ENCODE data around the gene CELF6.
A peak's percentile ranks its signal among the peaks of the same experiment; 100 is the strongest.

The CELF6 gene

DNA sequence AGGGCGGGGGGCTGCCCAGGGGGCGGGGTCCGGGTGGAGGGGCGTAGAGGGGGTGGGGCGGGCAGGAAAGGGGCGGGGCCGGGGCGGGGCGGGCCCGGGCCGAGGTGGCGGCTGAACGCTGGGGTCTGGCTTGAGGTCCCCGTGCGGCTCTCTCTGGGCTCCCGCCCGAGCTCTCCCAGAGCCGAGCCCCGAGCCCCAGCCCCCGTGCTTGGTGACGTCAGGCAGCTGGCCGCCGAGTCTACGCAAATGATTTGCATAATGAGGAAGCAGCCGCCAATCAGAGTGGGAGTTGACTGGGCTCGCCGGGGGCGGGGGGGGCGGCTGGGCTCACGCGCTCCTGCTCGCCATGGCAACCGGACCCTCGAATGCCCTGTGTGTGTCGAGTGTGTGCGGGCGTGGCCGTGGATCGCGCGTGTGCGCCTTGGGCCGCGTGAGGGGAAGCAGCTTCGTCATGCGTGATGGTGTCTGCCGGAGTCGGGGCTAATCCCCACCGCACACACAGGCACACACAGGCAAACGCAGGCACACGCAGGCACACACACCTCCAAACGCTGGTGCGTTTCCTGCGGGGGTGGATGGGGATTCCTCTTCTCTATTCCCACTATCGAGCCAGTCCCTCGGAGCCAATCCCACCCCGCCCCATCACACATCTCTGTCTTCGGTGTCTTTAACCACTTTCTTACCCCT, at the start of gene CELF6:
Gene CELF6, minus strand, starts transcription at position 173 of the 687 bp plus-strand sequence. CDS start 283 bp downstream, outside the sequence.
- no peak for TF ChIP-seq JUND (IDR thresholded peaks at IDR 0.05; ENCODE audit: low read depth)
- peak; percentile 96 to 97 for DNase-seq (ENCODE audit: low read depth in 1 of 2, low spot score in 1 of 2)
- in situ Hi-C loops (cut with HindIII; ENCODE audit: low pct_unique_long_range_greater_than_20kb, low sequenced_read_pairs), result no loop called here

DNA sequence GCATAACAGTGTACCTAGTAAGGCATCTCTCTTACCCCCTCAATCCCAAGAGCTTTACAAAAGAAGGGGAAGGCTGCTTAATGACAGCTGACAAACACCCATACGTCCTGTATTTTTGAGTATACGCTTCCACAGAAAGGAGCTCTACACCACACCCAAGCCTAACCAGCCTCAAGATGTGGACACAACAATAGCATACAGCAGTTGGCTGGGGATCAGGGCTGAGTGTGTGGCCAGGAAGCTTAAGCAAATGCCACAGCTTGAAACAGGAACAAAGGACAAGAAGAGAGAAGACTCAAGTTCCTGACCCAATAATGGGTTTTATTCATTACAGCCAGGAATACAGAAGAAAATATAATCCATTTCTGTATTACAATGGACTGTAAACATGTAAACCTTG, 48.9 kb upstream of the CELF6 start:
- peak in 1 of 2 experiments; percentile 36 for DNase-seq (ENCODE audit: low read depth in 1 of 2, low spot score in 1 of 2)
- TF ChIP-seq JUND (IDR thresholded peaks at IDR 0.05; ENCODE audit: low read depth), result no peak
- in situ Hi-C loops (cut with HindIII; ENCODE audit: low pct_unique_long_range_greater_than_20kb, low sequenced_read_pairs), result no loop called here

DNA sequence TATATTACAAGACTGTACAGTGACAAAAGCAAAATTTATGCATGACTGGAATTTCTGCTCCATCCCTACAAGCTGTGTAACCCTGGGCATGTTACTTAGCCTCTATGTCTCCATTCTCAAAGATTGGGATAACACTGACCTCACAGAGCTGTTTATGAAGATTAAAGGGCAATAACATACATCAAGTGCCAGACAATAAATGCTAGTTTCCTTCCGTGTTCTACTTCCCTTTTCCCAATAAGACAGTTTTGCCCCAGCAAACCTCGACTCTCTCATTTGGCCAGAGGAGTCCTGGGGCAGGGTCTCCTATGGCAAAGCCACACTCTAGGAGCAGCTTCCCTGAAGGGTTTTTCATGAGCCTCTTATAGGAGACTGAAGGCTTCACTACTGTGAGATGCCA, 48.4 kb upstream of the CELF6 start:
- TF ChIP-seq JUND (IDR thresholded peaks at IDR 0.05; ENCODE audit: low read depth), result no peak
- in situ Hi-C loops (cut with HindIII; ENCODE audit: low pct_unique_long_range_greater_than_20kb, low sequenced_read_pairs), result no loop called here
- no peak for DNase-seq (ENCODE audit: low read depth in 1 of 2, low spot score in 1 of 2)

DNA sequence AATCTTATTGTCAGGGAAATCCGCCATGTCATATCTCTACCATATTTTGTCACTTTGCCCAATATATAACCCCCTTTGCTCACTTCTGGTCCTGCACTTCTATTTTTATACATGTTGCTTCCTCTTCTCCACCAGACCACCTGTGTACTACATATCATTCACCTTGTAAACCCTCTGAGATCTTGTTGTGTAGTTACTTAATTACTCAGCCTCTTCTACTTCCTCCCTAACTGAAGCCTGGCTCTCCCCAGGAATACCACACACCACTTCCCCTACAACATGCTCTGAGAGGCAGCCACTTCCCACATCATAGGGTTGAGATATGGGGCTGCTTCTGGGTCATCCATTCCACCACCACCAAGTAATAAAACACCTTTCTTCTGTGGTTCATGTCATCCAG, 45.9 kb upstream of the CELF6 start:
- DNase-seq (ENCODE audit: low read depth in 1 of 2, low spot score in 1 of 2), result no peak
- TF ChIP-seq JUND (IDR thresholded peaks at IDR 0.05; ENCODE audit: low read depth), result no peak

DNA sequence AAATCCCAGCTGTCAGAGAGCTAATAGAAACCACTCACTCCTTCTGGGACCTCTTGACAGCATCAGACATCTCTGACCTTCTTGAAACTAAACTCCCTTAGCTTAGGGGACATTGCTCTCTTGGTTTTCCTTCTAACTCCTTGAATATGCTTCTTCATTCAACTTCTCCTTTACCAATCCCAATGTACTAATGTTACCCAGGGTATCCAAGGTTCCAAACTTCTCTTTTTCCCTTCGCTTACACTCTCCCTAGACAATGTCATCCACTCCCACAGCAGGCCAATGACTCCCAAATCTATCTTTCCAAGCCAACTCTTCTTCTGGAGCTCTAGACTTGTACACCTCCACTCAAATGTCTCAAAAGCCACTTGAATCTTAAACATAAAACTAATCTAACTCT, 41.2 kb upstream of the CELF6 start:
- in situ Hi-C loops (cut with HindIII; ENCODE audit: low pct_unique_long_range_greater_than_20kb, low sequenced_read_pairs), result no loop called here
- no peak for TF ChIP-seq JUND (IDR thresholded peaks at IDR 0.05; ENCODE audit: low read depth)
- DNase-seq (ENCODE audit: low read depth in 1 of 2, low spot score in 1 of 2), result no peak

More for the DNA sequence above, 45.9 kb upstream of the CELF6 start:
- in situ Hi-C loops (cut with HindIII; ENCODE audit: low pct_unique_long_range_greater_than_20kb, low sequenced_read_pairs), result no loop called here

DNA sequence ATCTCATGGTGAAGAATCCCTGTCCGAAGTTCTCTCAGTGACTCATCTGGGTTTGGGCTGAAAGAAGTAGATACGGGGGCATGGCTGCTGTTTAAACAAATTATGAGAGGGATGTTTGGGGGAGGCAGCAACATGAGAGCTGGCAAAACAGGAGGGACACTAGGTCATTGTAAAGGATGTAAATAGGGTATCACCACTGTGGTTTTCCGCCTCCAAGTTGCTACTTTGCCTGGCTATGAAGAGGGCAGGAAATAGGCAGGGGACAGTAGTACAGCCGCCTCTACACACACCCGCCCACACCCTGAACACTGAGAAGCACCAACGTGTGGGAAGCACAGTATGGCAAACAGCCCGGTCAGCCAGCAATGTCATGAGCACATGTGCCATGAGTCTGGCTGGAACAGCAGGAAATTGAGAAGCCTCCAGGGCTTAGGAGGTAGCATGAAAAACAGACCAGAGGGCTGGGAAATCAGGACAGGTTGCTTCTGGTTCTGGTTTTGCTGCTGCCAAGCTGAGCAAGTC, 38.8 kb upstream of the CELF6 start:
- in situ Hi-C loops (cut with HindIII; ENCODE audit: low pct_unique_long_range_greater_than_20kb, low sequenced_read_pairs), result no loop called here
- DNase-seq (ENCODE audit: low read depth in 1 of 2, low spot score in 1 of 2), result peak in 1 of 2 experiments; percentile 91
- 0 out of 2 replicates have a peak, but pooled peaks have one; percentile 12 for TF ChIP-seq JUND (IDR thresholded peaks at IDR 0.05; ENCODE audit: low read depth)

DNA sequence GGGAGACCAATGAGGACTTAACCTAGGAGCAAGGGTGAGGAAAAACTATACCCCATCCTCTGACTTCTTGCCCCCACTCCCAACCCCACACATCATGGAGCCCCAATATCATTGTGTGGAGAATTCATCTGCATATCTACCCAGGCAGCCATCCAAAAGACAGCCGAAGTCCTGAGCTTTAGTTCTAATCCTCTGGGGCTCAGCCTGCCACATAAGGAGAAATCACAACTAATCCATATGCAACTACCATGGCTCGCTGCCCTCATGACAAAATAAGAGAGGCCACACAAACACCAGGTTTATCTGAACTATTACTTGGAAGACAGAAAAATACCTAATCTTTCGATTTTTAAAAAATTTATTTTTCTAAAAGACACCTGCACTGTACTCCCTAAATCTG, 38.2 kb upstream of the CELF6 start:
- TF ChIP-seq JUND (IDR thresholded peaks at IDR 0.05; ENCODE audit: low read depth), result no peak
- DNase-seq (ENCODE audit: low read depth in 1 of 2, low spot score in 1 of 2), result no peak
- in situ Hi-C loops (cut with HindIII; ENCODE audit: low pct_unique_long_range_greater_than_20kb, low sequenced_read_pairs), result no loop called here

DNA sequence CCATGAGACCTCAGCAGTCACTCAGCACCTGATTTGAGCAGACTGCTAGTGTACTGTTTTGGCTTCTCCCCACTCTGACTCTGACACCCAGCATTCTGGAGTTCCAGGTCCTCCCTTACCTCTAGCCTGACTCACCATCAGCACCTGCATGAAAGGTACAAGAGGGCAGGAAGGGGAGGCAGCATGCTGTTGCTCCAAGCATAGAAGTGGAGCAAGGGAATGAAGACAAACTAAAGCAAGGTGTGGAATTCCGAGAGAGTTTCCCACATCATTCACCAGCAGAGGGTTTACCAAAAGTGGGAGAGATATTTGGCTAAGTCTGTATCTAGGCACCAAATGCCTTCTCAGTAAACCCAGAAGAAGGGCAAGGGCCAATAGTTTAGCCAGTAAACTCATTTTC, 34.5 kb upstream of the CELF6 start:
- in situ Hi-C loops (cut with HindIII; ENCODE audit: low pct_unique_long_range_greater_than_20kb, low sequenced_read_pairs), result no loop called here
- TF ChIP-seq JUND (IDR thresholded peaks at IDR 0.05; ENCODE audit: low read depth), result no peak
- no peak for DNase-seq (ENCODE audit: low read depth in 1 of 2, low spot score in 1 of 2)

DNA sequence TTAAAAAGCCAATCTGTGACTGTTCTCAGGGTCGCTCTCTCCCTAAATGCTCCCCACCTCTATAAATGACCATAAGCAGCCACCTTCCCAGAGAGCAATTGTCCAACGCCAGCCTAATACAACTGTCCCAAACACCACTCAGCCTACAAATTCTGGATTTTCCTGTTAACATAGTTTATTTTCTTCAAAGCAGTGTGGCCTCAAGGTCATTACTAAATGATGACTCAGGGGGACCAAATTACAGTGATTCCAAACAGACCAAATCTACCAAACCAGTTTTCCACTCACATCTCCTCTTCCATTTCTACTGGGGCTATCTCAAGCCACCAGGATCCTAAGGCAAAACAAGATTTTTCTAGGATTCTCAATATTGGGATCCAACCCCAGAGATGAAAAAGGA, 33.3 kb upstream of the CELF6 start:
- in situ Hi-C loops (cut with HindIII; ENCODE audit: low pct_unique_long_range_greater_than_20kb, low sequenced_read_pairs), result no loop called here
- no peak for DNase-seq (ENCODE audit: low read depth in 1 of 2, low spot score in 1 of 2)
- no peak for TF ChIP-seq JUND (IDR thresholded peaks at IDR 0.05; ENCODE audit: low read depth)

DNA sequence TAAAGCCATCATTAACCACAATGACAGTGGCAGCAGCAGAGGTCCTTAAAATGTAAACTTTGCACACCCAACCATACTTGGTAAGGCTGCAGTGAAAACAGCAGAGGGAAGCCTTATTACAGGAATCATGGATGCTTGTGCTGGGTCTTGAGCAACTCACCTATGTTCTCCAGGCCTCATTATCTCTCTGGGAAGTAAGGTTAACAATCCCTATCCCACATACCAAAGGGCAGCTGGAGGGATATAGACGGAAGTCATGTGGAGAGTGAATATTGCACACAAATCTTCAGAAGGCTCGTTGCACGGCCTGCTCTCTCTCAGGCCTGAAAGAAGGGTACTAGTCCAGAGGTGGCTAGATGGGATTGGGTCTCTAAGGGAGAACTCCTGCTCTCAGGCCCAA, 25.8 kb upstream of the CELF6 start:
- TF ChIP-seq JUND (IDR thresholded peaks at IDR 0.05; ENCODE audit: low read depth), result no peak
- in situ Hi-C loops (cut with HindIII; ENCODE audit: low pct_unique_long_range_greater_than_20kb, low sequenced_read_pairs), result no loop called here
- DNase-seq (ENCODE audit: low read depth in 1 of 2, low spot score in 1 of 2), result peak in 1 of 2 experiments; percentile 7

DNA sequence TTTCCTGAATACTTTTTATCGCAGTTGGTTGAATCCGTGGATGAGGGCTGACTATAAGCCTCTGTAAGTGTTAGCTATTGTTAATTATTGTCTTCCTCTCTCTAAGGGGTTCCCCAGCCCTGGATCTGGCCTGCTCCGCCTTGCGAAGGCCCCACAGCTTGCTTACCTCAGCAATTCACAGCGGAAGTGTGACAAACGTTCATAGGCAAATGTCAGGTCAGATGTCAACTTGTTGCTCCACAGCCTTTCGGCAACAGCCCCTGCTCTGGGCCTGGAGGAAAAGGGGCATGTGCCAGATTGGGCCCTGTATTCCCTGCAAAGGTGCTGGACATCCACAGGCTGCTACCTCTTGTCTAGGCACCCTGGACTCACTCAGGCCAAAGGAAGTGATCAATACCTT, 25.3 kb upstream of the CELF6 start:
- in situ Hi-C loops (cut with HindIII; ENCODE audit: low pct_unique_long_range_greater_than_20kb, low sequenced_read_pairs), result no loop called here
- no peak for TF ChIP-seq JUND (IDR thresholded peaks at IDR 0.05; ENCODE audit: low read depth)
- no peak for DNase-seq (ENCODE audit: low read depth in 1 of 2, low spot score in 1 of 2)

DNA sequence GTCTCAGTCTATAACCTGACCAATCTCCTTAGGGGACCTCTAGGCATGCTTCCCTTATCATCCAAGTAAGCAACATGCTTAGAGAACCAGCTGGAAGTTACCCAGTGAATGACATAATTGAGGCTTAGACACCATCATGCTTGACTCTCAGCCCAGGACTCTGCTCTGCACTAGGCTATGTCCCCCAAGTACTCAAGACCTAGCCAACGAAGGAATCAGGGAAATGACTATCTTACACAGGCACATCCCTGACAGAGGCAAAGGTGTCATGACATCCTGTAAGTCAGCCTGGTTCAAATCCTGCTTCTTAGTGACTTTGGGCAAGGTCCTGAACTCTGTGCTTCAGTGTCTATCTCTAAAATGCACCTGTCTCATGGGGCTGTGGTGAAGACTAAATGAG, 24.6 kb upstream of the CELF6 start:
- in situ Hi-C loops (cut with HindIII; ENCODE audit: low pct_unique_long_range_greater_than_20kb, low sequenced_read_pairs), result no loop called here

DNA sequence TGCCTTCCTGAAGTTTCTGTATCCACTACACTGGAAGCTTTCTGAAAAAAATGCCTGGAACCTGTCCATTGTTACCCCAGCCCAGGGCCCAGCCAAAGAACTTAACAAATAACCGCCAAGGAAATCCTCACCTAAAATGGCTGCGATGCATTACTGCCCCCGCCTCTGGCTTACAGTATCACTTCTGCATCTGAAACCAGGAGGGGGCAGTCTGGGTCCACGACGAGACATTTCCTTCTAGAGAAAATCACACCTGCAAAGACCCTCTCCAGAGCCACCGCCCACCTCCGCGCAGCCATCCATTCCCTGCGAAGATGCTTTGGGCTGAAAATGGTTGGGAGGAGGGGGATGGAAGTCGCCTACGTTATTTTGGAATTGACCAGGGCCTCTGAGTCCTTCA, 22.4 kb upstream of the CELF6 start:
- TF ChIP-seq JUND (IDR thresholded peaks at IDR 0.05; ENCODE audit: low read depth), result no peak
- peak in 1 of 2 experiments; percentile 59 for DNase-seq (ENCODE audit: low read depth in 1 of 2, low spot score in 1 of 2)
- in situ Hi-C loops (cut with HindIII; ENCODE audit: low pct_unique_long_range_greater_than_20kb, low sequenced_read_pairs), result no loop called here

More for the DNA sequence above, 24.6 kb upstream of the CELF6 start:
- no peak for TF ChIP-seq JUND (IDR thresholded peaks at IDR 0.05; ENCODE audit: low read depth)
- no peak for DNase-seq (ENCODE audit: low read depth in 1 of 2, low spot score in 1 of 2)

DNA sequence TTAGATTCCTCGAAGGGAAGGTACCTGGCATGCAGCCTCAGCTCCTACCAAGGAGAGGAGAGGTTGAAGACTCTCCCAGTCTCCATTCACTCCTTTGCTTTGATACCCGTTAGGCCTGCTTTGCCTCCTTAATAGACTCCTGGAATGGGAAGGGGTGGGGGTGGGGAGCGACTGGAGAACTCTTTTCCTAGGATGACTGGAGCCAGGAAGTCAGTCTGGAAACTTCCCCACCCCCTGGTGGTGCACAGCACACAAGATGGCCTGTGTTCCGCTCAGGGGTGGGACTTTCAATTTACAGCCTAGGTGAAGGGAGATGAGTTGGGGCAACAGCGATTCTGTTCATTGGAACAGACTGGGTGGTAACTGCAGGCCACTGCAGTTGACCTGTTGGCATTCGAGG, 21.4 kb upstream of the CELF6 start:
- in situ Hi-C loops (cut with HindIII; ENCODE audit: low pct_unique_long_range_greater_than_20kb, low sequenced_read_pairs), result no loop called here
- DNase-seq (ENCODE audit: low read depth in 1 of 2, low spot score in 1 of 2), result peak in 1 of 2 experiments; percentile 61
- TF ChIP-seq JUND (IDR thresholded peaks at IDR 0.05; ENCODE audit: low read depth), result no peak
